SKM-1 (cell line): ENCODE results near the gene COL18A1.
"Not testable (repeated sequence)": the region's sequence is repeated elsewhere in the genome, so short reads cannot be mapped to it uniquely, and the experiment has no call there.

Experiments
- DNase-seq: peaks from one replicate; lab custom pipeline; 2025; ENCODE audit not compliant: unreplicated experiment; lab: John Stamatoyannopoulos, UW

The COL18A1 gene

GRCh38 chr21:45367402-45368351, 37.3 kb upstream of the COL18A1 start:
- DNase-seq, result no peak

- DNase-seq, result not testable (repeated sequence)
Measured at GRCh38 chr21:45369018-45369417, 35.9 kb upstream of the COL18A1 start.

GRCh38 chr21:45370575-45370974, 34.4 kb upstream of the COL18A1 start:
- no peak for DNase-seq

- DNase-seq, result no peak
Measured at GRCh38 chr21:45371081-45371480, 33.9 kb upstream of the COL18A1 start.

- DNase-seq, result no peak
Measured at GRCh38 chr21:45371655-45372054, 33.3 kb upstream of the COL18A1 start.

- DNase-seq, result no peak
Measured at GRCh38 chr21:45372732-45373355, 32.1 kb upstream of the COL18A1 start.

GRCh38 chr21:45373991-45374816, 30.8 kb upstream of the COL18A1 start:
- DNase-seq, result no peak

GRCh38 chr21:45374826-45375455, 30.0 kb upstream of the COL18A1 start:
- no peak for DNase-seq

- DNase-seq, result no peak
Measured at GRCh38 chr21:45376459-45377324, 28.3 kb upstream of the COL18A1 start.

GRCh38 chr21:45377325-45377709, 27.6 kb upstream of the COL18A1 start:
- no peak for DNase-seq

- DNase-seq, result no peak
Measured at GRCh38 chr21:45377866-45378257, 27.1 kb upstream of the COL18A1 start.

GRCh38 chr21:45378258-45378966, 26.6 kb upstream of the COL18A1 start:
- DNase-seq, result no peak

- no peak for DNase-seq
Measured at GRCh38 chr21:45379171-45379900, 25.6 kb upstream of the COL18A1 start.

- DNase-seq, result no peak
Measured at GRCh38 chr21:45379901-45380330, 25.0 kb upstream of the COL18A1 start.

GRCh38 chr21:45380566-45380965, 24.4 kb upstream of the COL18A1 start:
- DNase-seq, result no peak

- DNase-seq, result no peak
Measured at GRCh38 chr21:45381036-45381787, 23.8 kb upstream of the COL18A1 start.

- DNase-seq, result no peak
Measured at GRCh38 chr21:45381865-45382696, 22.9 kb upstream of the COL18A1 start.
